Iris pigment epithelial cell (primary cell): ENCODE measurements around the gene DVL1.
"Not testable (repeated sequence)": the region's sequence is repeated elsewhere in the genome, so short reads cannot be mapped to it uniquely, and the experiment has no call there.

ENCODE experiments used
- DNase-seq: peaks from one replicate; pipeline ENCODE4 v3.0.0-alpha.2; 2011; ENCODE audit warnings: low read depth

DVL1 gene

DNA sequence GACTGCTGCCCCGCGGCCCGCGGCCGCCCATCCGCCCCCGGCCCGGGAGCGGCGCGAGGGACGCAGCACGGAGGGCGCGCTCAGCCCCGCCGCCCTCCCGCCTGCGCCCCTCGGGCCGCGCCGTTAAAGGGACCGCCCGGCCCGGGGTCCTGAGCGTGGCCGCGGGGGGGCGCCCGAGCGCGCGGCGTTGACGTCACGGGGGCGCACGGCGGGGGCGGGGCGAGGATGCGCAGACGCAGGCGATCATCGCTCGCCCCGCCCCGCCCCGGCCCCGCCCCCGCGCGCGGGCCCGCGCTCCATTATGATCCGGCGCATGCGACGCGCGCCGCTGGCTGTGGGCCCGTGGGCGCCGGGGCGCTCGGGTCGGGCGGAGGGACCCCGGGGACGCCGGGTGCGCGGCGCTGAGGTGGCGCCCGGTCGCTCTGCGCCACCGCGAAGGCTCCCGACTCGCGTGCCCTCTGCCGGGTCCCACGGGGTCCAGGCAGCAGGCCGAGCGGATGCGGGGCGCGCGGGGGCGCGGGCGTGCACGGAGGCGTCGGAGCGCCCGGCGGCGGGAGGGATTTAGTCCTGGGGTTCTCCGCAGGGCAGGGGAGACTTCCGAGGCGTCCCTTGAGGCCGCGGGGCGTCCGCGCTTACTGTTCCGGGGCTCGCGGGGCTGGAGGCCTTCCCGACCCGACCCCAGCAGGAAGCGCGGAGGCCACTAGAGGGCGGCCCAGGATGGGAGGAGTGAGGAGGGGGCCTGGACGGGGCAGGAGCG is at the start of gene DVL1:
DVL1 (minus strand) TSS at position 163 of the 757 bp plus-strand sequence. CDS start 353 bp downstream, outside the sequence.
- DNase-seq: peak; percentile 57

DNA sequence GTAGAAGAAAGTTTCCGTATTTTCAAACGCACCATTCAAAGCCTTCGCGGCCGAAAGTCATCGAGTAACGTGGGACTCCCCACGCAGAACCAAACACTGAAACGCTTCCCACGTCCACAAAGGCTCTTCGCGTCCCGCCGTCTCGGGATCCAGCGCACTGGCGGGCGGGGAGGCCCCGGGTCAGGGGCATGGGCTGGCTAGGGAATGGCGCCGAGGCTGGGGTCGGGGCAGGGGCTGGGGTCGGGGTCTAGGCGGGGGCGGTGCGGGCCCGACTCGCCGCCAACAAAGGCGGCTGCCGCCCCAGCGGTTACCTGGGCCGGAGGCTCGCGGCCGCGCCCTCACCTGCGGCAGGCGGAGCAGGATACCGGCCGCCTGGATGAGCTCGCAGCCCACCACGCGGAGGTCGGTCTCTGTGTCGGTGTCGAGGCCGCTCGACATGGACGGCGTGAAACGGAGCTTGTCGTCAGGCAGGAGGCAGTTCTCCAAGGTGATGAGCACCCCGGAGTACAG is 49.5 kb upstream of the DVL1 start:
- DNase-seq: no peak

DNA sequence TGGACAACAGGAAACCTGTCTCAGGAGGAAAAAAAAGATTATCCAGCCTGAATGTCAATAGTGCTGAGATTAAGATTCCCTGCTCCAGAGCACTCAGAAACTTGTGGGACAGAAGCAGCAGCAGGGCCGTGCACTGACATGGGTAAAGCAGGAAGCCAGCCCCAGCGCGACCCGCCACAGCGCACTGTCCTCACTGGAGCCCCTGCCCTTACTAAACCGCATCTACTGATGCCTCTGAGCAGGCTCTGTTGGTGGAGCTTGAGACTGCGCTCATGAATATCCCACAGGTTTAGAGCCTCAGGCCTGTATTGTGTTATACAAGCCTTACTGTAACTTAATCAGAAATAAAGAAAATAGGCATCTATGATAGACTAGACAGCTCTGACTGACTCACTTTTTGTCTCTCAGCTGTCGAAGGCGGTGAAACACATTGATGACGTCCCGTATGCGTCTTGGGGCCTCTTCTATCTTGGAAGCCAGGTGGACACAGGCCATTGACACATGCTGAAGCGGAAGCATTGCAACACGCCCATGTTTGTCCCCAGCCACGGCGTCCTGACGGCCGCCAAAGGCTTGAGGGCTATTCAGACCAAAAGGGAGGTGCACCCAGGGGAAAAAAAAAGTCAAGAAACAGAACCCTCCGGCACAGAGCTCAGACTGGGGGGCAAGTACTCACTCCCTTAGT is 48.8 kb upstream of the DVL1 start:
- DNase-seq: peak; percentile 72

DNA sequence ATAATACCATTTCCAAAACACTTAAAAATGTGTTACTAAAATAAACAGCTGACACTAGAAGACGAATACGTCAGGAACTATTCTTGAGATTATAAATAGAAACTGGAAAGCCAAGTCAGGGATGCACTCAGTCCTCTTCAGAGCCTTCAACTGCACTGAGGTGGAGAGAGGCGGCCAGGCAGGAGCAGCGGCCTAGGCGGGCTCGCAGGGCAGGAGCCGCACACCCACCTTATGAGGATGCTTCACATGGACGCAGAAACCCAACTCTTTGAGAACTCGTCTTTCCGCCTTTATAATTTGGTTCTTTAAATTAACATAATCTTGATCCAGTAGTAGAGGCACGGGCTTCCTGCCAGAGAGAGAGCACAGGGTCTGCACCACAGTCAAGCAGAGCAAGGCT is 45.9 kb upstream of the DVL1 start:
- DNase-seq: no peak

DNA sequence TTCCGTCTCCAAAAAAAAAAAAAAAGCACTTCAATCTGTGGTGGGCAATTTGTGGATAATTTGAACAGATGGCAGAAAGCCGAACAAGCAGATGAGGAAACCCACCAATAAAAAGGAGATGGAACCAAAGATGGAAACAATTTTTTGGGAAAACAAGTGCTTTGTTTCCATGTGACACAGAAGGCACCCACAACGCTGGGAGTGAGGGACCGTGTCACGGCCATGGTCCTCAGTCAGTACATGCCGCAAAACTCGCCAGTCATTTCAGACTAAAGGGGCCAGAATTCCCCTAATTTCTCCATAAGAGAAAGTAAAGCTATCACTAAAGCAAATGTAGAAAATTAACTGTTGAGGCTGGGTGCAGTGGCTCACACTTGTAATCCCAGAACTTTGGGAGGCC is 44.9 kb upstream of the DVL1 start:
- no peak for DNase-seq

DNA sequence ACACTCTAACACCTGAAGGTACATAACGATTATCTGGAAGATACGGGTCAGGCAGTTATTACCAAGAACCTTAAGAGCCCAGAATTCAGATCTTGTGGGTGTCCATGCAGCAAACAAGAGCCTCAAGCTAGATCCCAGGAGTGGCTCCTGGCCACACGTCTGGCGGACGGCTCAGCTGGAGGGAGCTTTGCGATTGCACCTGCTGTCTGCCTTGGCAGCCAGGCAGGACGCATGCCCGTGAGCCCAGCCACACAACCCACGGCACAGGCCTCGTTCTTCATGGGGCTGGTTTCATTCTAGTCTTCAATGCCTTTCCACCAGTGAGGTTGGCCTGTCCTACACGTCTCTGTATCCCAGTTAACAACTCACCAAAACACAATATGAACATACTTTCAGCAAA is 44.2 kb upstream of the DVL1 start:
- no peak for DNase-seq

DNA sequence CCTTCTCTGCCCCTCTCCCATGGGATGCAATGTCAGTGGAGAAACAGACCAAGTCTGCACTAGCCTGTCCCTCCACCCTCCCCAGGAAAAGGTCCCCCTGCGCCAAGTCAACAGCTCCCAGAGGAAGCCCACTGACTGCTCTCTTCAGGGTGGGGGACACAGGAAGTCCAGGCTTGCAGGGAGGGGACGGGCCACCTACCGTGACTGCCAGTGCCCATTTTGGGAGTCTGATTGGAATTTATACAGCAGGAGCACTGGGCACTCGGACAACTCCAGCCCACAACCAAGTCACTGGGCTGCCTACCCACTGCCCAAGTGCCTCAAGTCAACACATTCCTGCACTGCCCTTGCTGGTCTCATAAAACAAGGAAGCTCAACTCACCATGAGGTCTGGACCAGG is 43.8 kb upstream of the DVL1 start:
- no peak for DNase-seq

DNA sequence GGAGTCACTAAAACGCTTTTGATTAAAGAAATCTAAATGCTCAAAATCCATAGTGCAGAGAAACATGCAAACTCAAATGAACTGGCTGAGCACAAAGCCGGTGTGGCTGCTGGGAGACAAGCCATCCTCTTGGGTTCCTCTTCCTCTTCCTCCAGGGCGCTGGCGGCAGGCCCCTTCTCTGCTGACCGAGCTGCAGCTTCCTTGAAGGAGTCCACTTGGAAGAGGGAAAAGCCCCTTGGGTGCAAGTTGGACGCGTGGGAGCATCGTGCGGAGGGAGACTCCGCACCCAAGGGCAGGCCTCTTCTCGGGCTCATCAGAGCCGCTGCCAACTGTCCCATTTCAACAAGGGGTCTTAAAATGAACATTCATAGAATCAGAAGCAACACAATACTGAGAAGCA is 42.0 kb upstream of the DVL1 start:
- DNase-seq: no peak

DNA sequence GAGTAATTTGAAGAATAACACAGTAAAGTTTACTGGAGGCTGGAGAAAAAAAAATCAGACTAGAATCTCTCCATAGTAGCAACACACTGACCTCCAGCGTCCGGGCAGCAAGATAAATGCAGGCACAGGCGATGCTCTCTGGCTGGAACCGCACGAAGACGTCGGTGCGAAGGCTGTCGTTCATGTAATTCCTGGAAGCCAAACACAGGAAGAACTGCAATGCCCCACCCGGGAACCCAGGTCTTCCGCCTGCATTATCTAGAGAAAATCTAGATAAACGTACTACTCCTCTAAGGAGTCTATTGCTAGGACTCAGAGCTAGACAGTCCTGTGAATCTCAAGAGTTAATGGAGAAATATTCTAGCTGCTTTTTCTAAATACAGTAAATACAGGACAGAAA is 41.5 kb upstream of the DVL1 start:
- no peak for DNase-seq

DNA sequence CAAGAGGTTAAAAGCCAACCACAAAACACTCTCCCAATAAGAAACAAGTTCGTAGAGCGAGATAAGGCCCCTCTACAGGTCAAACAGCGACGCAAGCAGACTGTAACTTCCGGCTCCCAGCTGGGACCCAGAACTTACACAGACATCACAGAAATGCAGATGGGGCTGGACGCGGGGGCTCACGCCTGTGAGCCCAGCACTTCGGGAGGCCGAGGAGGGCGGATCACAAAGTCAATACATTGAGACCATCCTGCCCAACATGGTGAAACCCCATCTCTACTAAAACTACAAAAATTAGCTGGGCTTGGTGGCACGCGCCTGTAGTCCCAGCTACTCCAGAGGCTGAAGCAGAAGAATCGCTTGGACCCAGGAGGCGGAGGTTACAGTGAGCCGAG is 38.9 kb upstream of the DVL1 start:
- DNase-seq: no peak

DNA sequence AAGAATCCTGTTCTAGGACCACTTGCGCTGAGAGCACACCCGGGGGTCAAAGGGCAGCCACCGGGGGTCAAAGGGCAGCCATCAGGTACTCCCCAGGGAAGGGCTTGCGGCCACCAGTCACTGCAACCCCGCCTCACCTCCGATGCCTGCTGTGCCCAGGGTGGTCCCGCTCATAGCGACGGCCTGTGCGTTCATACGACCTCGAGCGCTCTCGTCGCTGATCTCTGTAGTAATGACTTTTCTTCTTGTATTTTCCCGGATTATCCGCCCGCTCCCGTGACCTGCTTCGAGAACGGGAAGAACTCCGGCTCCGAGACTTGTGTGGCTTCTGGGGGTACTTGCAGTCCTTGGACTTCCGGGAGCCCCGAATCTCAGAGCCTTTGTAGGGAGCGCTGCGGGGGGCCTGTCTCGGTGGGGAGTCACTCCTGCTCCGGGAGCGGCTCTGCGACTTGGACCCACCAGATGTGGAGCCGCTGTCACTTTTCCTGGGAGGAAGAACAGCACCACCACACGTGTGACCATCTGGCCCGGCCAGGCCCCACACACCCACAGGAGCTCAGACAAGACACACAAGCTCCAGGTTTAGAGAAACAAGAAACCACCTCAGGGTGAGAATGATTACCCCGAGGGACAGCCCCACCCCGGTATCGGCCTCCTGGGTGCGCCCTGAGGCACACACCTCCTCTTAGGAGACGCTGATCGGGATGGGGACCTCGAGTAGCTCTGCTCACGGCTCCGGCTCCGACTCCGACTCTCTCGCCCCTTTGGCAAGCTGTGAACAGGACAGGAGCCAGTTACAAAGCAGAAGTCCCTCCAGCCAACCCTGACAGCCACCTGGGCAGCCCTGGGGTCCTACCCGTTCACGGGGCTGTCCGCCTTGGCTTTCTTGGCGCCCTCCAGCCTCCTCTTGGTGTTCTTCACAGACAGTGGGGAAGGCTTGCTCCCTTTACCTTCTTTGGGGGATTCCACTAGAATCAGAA is 38.2 kb upstream of the DVL1 start:
- DNase-seq: no peak

DNA sequence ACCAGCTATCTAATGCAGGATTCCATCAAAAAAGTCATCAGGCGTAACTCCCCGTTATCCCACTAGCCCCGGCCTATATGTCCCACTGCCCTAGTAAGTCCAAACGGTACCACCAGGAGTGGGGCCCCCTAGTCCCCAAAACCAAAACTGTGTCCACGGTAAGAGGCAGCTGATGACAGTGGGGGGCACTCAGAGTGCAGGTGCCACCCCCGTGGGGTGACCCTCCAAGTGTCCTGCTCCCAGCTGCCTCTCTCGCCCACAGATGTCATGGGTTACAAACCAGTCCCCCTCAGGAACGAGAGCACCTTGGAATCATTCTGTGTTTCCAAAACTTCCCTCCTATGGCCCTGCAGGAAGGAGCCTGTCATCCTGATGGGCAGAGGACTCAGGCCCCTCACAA is 36.7 kb upstream of the DVL1 start:
- DNase-seq: no peak

DNA sequence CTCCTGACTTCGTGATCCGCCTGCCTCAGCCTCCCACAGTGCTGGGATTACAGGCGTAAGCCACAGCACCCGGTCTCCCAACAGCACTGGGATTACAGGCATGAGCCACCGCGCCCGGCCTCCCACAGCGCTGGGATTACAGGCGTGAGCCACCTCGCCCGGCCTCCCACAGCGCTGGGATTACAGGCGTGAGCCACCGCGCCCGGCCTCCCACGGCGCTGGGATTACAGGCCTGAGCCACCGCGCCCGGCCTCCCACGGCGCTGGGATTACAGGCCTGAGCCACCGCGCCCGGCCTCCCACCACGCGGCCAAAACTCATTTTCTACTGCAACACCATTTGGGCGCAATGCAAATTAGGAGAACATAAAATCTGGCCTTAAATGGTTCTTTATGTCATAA is 36.1 kb upstream of the DVL1 start:
- DNase-seq: not testable (repeated sequence)

DNA sequence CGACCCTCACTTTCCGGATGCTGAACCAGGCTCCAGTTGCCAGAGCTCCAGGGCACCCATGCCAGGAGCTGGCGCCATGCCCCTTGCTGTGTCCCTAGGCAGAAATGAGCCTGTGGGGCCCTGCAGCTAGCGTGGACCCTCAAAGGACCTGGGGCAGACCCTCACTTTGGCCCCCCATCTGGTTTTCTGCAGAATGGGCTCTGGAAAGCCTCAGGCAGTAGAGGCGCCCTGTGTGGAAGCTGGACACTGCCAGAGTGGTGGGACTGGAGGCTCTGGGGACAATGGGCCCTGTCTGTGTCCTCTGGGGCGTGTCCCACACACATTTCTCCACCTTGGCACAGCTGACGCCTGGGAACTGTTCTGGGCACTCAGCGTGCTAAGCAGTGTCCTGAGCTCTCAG is 32.1 kb upstream of the DVL1 start:
- DNase-seq: no peak

DNA sequence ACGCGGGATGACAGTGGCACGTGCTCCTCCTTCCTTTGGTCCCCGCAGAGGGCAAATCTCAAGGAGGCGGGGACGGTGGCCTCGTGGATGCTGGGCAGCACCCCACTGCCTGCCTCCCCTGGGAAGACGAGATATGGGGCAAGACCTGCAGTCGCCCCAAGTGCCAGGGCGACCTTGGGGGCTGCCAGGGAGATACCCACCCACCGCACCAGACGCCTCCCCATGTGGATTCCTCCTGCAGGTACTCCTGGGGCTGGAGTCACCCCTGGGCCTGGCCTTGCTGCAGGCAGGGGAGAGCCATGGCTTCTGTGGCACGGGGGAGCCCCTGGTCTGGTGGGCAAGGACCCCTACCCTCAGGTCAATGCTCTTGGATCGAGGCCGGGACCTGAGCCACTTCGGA is 31.6 kb upstream of the DVL1 start:
- DNase-seq: no peak

DNA sequence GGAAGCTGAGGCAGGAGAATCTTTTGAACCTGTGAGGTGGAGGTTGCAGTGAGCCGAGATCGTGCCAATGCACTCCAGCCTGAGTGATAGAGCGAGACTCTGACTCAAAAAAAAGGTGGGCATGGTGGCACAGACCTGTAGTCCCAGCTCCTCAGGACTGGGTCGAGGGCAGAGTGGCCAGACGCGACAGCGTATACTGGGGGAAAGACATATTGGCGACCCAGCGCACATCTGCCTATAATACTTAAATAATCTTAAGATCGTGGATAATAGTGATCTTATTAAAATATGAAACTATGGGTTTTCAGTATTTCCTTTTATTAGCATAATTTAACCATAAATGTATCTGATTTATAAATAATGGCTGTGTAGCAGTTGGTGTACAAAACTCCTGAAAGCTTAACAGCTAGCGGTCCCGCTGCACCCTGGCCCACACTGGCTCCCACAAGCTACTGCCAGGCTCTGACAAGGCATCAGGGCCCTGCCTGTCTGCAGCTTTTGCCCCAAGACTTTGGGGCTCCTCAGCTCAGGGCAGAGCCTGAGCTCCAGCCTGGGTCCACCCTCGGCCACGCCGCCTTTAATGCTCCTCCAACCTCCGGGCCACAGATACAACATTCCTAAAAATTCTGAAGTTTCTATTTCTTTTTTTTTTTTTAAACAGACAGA is 28.5 kb upstream of the DVL1 start:
- DNase-seq: no peak

DNA sequence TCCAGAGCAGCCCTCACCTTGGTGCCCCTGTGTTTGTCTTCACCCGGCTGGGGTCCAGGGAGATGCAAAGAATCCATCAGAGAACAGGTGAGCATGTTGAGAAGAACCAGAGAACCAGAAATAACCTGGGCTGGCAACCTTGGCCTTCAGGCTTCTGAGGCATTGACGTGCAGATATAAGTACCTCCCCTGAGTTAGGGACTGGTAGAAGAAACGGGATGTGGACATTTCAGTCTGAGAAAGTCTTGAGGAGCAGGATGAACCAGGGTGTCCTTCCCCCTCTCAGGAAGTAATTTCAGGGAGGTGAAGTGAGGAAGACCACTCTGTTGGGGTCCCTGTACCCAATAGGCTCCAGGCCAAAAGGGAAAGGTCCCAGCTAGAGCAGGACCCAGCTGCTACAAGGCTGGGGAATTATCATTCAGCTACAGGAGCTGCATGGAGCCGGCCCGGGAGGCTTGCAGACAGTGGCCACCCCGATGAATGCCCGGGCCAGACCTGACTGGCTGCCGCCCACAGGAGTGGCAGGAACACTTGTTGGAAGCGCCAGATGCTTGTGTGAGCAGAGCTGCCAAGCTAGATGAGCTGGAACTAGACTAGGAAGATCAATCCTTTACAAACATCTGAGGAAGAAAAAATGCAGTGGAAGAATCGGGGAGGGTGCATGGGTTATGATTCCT is 27.5 kb upstream of the DVL1 start:
- DNase-seq: no peak

DNA sequence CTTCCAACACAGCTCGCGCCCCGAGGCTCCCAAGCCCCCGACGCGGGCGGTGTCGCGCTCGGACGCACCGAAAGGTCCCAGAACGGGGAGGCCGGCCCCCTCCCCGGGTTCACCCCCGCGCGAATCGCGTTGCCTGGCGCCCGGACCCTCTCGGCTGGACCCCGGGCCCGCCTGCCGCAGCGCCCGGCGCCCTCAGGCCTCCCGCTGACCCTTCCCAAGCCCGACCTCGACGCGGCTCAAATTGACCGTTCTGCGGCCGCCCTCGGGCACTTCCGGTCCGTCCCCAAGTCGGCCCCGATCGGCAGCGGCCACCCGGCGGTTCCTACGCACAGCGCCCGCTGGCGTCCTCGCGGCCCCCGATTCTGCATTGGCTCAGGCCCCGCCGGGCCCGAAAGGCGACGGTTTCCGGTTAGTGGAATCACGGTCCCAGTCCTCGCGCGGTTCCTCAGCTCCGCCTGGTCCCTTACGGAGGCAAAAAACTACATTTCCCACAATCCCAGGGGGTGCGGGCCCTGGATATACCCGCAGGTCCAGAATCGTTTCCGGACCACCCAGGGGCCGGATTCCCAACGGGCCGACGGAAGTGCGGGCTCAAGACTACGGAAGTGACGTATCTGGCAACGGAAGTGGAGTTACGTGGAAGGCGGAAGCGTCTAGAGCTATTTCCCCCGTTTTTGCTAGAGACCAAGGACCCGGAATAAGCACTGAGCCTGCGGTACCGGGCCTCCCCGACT is 25.9 kb upstream of the DVL1 start, which contains the start of gene AURKAIP1:
AURKAIP1 (minus strand) TSS at position 279 of the 734 bp plus-strand sequence. CDS start 451 bp downstream, outside the sequence.
- peak; percentile 100 for DNase-seq

DNA sequence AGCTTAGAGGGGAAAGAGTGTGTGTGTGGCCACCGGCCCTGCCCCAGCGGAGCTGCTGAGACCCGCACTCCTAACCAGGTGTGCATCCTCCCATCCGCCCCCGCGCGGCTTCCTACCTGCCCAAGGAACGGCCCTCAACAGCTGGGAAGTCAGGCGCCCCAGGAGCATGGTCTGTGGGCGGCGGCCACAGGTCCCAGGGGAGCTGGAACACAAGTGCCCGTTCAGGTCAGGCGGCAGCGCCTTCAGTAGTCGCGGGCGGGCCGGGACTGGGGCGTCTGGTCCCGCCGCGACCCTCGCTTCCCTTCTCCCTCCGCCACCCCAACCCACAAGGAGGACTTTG is 25.3 kb upstream of the DVL1 start:
- no peak for DNase-seq

DNA sequence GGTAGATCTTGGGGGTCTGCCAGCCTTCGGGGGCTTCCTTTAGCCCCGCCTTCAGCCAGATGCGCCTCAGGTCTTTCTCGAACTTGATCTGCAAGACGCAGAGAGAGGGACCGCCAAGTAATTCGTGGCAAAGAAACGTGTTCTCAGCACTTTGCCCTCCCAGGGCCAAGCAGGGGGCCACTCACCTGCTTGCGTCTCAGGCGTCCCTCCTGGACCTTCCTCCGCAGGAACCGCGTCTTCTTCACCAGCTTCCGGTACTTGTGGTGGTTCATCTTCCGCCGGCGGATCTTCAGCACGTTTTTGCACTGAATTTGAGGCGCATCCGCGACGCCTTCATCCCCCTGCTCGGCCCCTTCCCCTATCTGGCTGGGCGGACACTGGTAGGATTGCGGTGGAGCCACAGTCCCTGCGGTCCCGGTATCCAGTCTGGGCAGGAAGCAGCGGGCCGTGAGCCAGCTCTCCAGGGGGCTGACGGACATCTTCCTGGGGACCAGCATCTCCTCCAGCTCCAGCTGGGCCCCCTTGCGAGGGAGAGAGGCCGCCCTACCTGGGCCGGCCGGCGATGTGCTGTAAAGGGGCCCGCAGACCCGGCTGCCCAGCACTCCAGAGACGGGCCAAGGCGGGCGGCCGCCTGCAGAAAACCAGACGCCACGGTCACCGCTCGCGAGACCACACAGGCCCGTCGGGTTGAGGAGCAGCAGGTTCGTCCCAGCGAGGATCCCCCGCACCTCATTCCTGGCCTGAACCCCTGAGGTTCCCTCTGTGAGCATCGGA is 24.8 kb upstream of the DVL1 start:
- DNase-seq: peak; percentile 17
